Ovary (tissue), 3 donors: ENCODE results near the gene ARV1.

Source experiments
- CTCF ChIP-seq, 3 donors: fragments of 450-650 bp in 2 of 3; fragments of 200-600 bp in 1 of 3; IDR thresholded peaks; one replicate each; pipeline versions ENCODE4 v1.5.1 to v1.8.0; 2016 to 2022; ENCODE audit warnings: antibody characterized with exemption in 3 of 3, mild to moderate bottlenecking in 1 of 3
- EP300 ChIP-seq: sonication (generic); formaldehyde crosslinking; IDR thresholded peaks from one replicate; pipeline ENCODE4 v1.6.1; 2017; ENCODE audit warnings: antibody characterized with exemption
- POLR2A ChIP-seq: fragments of 450-650 bp; IDR thresholded peaks from one replicate; pipeline ENCODE4 v1.6.1; 2017; ENCODE audit warnings: antibody characterized with exemption, mild to moderate bottlenecking, moderate library complexity
- donor health status: DM: no; HTN: no; CAD: no.

- TF ChIP-seq POLR2A (no peak), CTCF (IDR thresholded peaks at IDR 0.05) (no peak), EP300 (no peak)
Measured at GRCh38 chr1:231032963-231033362, 54.1 kb downstream of the ARV1 start.
